ENCODE measurements around the gene NDUFAF4.

Gene NDUFAF4

DNA sequence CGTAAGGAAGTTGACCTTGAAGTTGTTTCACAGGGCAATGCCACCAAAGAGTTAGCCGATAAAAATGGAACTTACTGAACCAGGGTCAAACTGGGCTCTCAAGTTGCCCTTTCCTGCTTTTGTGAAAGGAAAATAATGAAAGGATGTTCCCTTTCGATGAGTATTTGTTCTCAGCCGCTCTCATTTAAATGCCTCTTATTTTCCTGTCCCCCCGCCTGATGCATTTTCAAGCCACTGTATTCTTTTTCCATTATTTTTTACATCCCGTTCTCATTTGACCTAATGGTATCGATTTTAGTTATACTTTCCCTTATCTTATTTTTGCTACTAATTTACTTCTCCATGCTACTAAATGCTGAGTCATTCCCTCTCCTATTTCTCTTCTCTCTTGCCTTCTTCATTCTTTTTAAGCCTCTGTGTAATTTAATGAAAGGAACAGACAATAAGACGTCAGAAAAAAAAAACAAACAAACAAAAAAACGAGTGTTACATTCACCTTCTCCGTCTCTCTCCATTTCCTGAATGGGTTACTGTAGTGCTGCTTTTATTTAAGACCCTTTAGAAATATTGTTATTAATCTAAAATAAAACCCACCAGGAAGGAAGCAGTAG is 655 bp upstream of the NDUFAF4 start:
- DNase-seq, result no peak

DNA sequence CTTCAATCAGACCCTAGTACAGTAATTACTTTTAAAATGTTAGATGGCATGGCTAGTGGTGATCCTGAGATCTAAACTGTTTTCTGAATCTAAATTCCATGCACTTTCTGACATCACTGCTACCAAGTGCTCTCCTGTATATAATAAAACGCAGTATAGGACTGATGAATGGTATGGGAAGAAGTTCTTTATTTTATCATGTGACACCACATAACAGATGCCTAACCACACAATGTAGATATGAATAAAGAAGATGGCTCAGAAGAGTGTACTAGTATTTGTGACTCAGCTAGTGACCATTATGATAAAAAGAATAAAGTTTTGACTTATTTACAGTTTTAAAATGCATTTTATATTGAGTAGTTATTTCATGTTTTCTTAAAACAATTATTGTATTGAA is 8.5 kb downstream of the NDUFAF4 start:
- no peak for DNase-seq

DNA sequence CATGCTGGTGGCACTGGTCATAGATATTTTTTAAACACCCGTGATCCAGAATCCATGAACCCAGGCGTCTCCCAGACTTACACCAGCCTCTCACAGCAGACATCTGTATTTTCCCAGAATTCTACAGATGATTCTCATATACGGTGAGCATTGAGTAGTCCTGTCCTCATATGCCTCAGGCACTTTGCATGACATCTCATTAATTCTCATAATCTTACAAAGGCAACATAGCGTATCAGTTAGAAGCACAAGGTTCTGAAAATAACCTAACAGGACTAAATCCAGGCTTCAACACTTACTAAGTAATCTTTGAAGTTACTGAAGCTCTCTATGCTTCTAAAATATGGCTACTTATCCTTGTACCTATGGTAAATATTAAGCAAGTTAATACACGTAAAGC is 8.9 kb downstream of the NDUFAF4 start:
- DNase-seq, result no peak

DNA sequence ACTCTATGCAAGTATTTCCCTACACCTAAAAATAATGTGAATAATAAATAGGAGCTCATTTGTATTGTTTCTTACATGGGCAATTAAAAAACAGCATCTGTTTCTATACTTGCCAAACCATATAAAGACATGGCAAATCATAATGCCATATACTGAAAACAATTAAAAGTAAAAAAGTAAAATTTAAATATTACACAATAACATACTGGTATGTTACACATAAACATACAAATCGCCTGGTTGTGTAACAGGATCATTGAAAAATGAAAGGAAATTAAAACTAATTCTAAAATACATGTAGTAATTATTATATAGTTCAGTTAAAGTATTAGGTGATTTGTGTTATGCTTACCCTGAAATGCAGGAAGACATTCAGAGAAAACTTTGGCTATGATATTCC is 11.2 kb downstream of the NDUFAF4 start:
- no peak for DNase-seq

DNA sequence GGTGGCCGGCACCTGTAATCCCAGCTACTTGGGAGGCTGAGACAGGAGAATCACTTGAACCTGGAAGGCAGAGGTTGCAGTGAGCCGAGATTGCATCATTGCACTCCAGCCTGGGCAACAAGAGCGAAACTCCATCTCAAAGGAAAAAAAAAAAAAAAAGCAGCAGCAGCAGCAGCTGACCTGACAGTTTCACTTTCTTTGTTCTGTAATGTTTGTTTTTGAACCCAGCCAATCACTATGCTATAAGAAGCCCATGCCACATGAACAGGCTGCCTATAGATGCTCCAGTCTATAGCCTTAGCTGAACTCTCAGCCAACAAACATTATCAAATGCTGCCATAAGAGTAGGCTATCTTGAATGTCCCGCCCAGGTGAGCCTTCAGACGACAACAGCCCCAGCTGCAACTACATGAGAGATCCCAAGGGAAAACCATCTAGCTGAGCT is 12.5 kb downstream of the NDUFAF4 start:
- peak in 1 of 2 experiments; percentile 18 for DNase-seq

DNA sequence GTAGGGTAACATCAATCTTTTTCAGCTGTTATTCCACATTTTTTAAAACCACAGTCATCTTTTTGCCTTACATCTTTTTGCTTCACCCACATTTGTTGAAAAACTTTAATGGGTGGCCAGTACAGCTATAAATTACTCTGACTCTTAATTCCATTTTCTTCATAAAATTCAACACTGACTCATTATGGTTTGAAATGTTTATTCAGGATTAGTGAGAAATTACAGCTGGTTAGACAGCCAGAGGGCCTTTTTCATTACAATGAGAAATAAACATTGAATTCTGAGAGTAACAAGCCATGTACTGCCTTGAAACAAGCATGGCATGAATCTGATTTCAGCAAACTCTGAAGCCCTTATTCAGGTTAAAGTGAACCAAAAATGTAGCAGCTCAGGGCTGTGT is 19.5 kb downstream of the NDUFAF4 start:
- no peak for DNase-seq

DNA sequence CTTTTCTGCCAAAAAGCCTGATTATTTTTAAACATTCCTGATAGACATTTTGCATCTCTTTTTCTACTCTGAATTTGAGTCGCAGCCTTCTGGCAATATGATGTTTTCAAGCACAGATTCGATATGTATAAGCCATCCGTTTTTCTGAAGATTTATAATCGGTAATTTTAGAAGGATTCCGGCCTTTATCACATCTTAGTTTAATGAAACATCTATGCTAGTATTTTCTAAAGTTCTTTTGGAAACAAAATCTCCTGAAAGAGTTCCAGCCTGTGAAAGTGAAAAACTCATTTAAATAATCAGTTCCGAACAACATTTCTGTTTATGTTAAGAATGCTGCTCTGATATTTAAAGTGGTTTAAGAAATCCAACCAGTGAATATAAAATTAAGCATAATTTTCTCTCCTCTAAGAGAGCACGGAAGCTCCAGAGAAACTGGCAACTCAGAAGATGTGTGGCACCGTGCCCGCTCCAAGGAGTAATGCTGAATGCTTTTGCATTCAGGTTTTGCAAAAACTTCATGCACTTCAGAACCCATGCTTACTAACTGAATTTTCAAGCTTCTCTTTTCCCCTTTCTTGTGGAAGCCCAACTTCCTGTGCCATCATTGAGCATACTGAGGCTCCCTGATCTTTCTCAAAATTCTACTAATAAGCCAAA is 20.7 kb downstream of the NDUFAF4 start:
- DNase-seq, result no peak

DNA sequence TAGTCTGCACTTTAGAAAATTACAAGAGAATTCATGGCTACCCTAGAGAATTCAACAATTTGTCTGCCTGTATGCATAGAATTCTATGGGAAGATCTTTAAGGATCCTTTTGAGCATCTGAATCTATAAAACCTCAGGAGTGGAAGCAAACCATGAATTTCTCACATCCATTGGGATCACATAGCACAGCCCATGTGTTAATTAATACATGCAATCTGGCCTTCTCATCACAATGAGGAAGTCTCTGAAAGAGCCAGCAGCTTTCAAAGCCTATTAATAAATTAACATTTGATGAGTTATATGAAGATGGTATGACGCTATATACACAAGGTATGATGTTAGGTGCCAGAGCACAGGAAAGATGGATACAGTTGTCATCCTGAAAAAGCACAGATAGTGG is 24.7 kb downstream of the NDUFAF4 start:
- no peak for DNase-seq

DNA sequence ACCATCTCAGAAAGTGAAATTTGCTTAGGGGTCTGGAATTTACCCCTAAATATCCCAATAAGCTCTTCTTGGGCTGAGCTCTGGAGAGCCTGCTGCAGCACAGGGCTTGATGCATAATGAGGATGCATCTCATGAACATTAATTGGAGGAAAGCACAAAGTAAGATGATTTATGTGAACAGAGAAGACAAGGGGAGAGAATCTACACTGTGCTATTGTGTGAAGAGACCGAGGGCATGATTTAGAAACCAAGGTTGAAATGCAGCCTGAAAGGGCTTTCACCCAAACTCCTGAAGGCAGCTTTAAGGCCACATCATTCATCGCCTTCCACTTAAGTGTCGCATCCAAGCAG is 32.7 kb downstream of the NDUFAF4 start:
- no peak for DNase-seq

DNA sequence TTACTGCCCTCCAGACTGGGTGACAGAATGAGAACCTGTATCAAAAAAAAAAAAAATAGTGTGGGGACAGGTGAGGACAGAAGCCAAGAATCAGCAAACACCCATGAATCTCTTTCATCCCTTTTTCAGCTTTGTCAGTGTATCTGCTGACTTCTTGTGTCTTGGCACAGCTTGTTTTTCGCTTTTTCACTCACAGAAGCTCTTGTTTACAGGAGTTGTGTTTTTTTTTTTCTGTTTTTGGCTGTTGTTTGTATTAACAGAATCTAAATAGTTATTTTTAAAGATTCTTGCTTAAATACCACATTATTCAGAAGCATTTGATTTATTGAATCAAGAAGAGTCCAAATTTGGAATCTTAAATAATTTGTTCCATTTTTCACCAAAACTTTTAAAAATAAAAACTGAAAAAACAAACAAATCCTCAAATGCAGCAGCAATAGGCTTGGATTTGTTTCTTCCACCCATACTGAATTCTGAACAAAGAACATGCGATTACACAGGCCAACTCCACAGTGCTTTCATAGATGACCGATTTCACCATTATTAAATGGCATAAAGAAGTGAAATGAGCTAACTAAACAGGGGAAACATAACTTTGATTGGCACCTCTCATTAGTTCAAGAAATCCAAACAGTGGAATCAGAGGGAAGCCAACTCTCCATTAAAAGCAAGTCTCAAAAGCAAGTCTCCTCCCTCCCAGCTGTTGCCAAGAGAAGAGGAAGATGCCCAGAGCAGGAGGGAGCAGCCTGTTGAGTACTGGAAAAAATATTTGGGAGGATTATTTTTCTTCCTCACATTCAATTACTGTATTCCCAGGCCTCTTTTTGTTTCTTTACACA is 33.3 kb downstream of the NDUFAF4 start:
- no peak for DNase-seq

DNA sequence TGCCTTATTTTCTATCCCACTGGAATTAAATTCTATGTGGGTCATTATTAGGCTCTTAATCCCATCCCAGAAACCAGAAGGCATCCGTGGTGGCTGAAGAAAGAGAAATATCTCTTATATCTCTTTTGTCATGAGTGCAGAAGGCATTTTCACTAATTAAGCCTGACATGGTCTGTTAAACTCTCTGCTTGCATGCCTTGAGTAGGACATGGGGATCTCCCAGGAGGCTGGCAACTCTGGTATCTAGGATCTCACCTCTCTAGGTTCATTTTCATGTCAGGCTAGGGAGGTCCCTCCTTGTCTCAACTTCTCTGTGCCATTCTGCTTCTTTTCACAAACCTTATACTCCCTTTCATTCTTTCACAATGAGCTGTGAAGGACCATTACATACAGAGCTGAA is 35.1 kb downstream of the NDUFAF4 start:
- no peak for DNase-seq

DNA sequence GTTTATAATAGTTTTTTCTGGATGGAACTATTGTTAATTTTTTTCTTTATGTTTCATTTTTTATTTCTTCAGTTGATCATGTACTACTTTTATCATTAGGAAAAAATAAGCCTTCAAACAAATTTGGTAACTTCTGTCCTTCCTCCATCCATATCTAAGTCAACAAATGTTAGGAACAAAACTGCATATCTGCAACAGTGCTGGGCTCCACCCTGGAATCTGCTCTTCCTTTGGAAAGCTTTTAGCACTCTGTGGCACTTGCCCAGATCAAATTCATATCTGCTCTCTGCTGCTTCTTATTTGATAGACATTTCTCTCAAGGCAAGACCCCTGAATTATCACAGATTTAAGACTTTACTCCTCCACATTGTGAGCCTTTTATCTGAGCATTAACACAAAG is 36.1 kb downstream of the NDUFAF4 start:
- DNase-seq, result no peak

DNA sequence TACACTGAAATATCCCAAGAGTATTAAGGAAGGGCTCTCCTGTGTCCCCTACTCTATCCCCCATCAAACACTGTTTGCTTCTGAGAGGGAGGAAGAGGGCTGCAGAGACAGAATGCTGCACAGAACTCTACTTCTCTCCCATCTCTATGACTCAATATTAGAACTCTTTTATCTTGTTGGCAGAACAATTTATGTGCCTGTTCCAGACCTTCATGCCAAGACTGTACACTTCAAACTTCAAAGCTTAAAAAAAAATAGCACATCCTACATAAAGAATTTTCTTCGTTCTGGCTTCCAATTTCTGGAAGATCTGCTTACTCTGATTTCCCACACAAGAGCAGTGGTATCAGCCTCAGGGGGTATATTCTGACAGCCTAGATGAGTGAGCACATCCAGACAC is 40.8 kb downstream of the NDUFAF4 start:
- no peak for DNase-seq

DNA sequence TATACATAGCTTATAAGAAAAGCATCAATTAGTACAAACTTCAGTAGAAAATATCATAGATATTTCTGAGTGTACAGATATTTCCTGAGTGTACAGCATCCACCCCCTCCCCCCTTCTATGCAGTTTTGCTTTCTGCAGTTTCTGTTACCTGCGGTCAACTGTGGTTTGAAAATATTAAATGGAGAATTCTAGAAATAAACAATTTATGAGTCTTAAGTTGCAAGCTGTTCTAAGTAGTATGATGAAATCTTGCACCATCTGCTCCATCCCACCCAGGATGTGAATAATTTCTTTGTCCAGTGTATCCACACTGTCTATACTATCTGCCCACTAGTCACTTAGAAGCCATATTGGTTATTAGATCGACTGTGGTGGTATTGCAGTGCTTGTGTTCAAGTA is 44.6 kb downstream of the NDUFAF4 start:
- DNase-seq, result no peak

DNA sequence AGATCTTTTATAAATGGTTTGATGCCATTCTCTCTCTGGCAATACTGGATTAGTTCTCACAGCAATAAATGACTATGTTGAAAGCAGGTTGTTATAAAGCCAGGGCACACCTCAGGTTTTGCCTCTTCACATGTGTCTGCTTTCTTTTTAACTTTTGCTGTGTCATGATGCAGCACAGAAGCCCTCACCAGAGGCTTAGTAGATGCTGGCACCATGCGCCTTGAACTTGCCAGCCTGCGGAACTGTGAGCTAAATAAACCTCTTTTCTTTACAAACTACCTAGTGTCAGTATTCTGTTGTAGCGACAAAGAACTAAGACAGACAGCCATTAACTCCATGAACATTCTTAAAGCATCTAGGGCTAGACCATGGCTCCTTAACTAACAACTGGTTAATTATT is 45.1 kb downstream of the NDUFAF4 start:
- no peak for DNase-seq

DNA sequence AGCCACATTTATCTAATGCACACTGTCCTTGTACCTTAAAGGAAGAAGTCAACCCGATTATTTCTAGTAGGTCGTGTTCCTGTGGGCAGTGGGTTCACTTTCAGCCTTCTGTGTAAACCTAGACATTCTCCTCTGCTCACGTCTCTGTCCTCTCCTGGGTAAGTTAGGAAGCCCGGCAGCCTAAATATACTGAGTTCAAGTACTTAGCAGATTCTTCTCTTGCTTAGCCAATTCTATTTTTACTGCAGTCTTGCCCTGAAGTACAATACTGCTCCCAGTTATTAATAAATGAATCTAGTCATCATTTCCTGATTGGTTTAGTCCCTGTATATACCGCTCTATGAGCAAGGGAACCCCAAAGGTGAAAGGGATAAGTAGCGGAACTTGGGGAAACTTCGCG is 45.8 kb downstream of the NDUFAF4 start:
- no peak for DNase-seq

DNA sequence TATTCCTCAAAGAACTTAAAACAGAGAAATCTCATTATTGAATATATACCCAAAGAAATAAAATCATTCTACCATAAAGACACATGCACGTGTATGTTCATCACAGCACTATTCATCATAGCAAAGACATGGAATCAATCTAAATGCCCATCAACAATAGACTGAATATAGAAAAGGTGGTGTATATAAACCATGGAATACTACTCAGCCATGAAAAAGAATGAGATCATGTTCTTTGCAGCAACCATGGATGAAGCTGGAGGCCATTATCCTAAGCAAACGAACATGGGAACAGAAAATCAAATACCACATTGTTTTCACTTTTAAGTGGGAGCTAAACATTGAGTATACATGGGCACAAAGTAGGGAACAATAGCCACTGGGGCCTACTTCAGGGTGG is 48.1 kb downstream of the NDUFAF4 start:
- no peak for DNase-seq

DNA sequence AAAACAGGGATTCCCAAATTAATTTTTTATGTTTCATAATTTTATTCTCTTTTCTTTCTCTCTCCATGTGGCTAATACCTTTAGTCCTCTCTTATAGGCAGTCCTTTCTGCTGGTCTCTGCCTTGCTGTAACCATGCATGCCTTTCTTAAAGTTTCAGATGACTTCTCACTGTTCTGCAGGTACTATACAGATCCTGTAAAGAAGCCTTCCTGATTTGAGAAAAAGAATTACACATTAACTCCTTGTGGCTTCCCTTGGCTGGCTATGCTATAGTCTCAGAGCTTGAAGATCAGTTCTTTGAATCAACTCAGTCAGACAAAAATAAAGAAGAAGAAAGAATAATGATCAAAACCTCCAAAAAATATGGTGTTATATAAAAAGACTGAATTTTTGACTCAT is 53.2 kb downstream of the NDUFAF4 start:
- DNase-seq, result no peak

DNA sequence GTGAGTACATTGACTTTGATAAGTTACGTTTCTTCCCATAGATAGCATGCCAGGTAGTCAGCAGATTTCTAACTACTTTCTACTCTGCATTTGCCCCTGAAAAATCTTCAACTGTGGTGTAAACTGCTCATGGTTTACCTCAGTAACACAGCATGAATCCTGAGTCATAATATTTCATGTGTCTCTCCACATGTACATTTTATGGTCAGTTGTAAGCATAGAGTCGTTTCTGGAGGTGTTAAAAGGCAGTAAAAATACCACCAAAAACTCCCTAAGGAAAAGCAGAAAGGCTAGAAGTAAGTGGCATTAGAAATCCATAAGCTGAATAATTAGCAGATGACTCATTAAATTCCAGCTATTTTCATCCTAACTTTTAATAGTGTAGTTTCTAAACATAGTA is 56.3 kb downstream of the NDUFAF4 start:
- DNase-seq, result no peak
